Ovary (tissue), 3 donors: ENCODE results near the gene ACSS2.

ENCODE experiments used
- CTCF ChIP-seq, 3 donors: fragments of 450-650 bp in 2 of 3; fragments of 200-600 bp in 1 of 3; IDR thresholded peaks; one replicate each; pipeline versions ENCODE4 v1.5.1 to v1.8.0; 2016 to 2022; ENCODE audit warnings: antibody characterized with exemption in 3 of 3, mild to moderate bottlenecking in 1 of 3
- EP300 ChIP-seq: sonication (generic); formaldehyde crosslinking; IDR thresholded peaks from one replicate; pipeline ENCODE4 v1.6.1; 2017; ENCODE audit warnings: antibody characterized with exemption
- POLR2A ChIP-seq: fragments of 450-650 bp; IDR thresholded peaks from one replicate; pipeline ENCODE4 v1.6.1; 2017; ENCODE audit warnings: antibody characterized with exemption, mild to moderate bottlenecking, moderate library complexity
- donor health status: DM: no; HTN: no; CAD: no.

- no peak for TF ChIP-seq CTCF (IDR thresholded peaks at IDR 0.05)
- TF ChIP-seq POLR2A = no peak
- TF ChIP-seq EP300 = no peak
These were observed 33.0 kb upstream of the ACSS2 start for GRCh38 chr20:34843421-34843820.
